Effector memory CD4-positive, alpha-beta T cell (primary cell): ENCODE results near the gene NEU4.
"Not testable (repeated sequence)": the region's sequence is repeated elsewhere in the genome, so short reads cannot be mapped to it uniquely, and the experiment has no call there.

Source experiments
- DNase-seq, 3 donors: peaks; one replicate each; pipeline ENCODE4 v3.0.0-alpha.2; 2020
- H3K27ac ChIP-seq: 2 replicates; pipeline ENCODE4 v1.7.0; 2013; ENCODE audit warnings: mild to moderate bottlenecking, low read length, moderate library complexity; ENCODE audit not compliant: insufficient read depth, poor library complexity, severe bottlenecking
- H3K27me3 ChIP-seq: replicated peaks from 2 replicates; pipeline ENCODE4 v1.7.0; 2013; ENCODE audit warnings: mild to moderate bottlenecking, low read length; ENCODE audit not compliant: insufficient read depth, control insufficient read depth, poor library complexity, severe bottlenecking
- H3K36me3 ChIP-seq: 2 replicates; pipeline ENCODE4 v1.7.0; 2013; ENCODE audit warnings: mild to moderate bottlenecking, low read length, moderate library complexity; ENCODE audit not compliant: control insufficient read depth, insufficient read depth
- H3K4me1 ChIP-seq: 2 replicates; pipeline ENCODE4 v1.7.0; 2013; ENCODE audit warnings: low read length, mild to moderate bottlenecking; ENCODE audit not compliant: control insufficient read depth, insufficient read depth, poor library complexity, severe bottlenecking
- H3K4me3 ChIP-seq: 2 replicates; pipeline ENCODE4 v1.7.0; 2013; ENCODE audit warnings: low read length, low read depth, mild to moderate bottlenecking; ENCODE audit not compliant: insufficient read depth, poor library complexity, severe bottlenecking
- H3K9me3 ChIP-seq: 2 replicates; pipeline ENCODE4 v1.7.0; 2013; ENCODE audit warnings: mild to moderate bottlenecking, low read length, moderate library complexity; ENCODE audit not compliant: control insufficient read depth

The NEU4 gene

GRCh38 chr2:241816431-241817121 is 7.6 kb downstream of the NEU4 start:
- Histone ChIP-seq H3K27me3 (no peaks in the 10 kb centered on the region), H3K4me3 (no peak overlapping the region), H3K27ac (no peak overlapping the region), H3K4me1 (peaks cover 20% of the 10 kb centered on the region), H3K9me3 (no peaks in the 10 kb centered on the region), H3K36me3 (no peaks in the 10 kb centered on the region)
- no peak for DNase-seq

DNA sequence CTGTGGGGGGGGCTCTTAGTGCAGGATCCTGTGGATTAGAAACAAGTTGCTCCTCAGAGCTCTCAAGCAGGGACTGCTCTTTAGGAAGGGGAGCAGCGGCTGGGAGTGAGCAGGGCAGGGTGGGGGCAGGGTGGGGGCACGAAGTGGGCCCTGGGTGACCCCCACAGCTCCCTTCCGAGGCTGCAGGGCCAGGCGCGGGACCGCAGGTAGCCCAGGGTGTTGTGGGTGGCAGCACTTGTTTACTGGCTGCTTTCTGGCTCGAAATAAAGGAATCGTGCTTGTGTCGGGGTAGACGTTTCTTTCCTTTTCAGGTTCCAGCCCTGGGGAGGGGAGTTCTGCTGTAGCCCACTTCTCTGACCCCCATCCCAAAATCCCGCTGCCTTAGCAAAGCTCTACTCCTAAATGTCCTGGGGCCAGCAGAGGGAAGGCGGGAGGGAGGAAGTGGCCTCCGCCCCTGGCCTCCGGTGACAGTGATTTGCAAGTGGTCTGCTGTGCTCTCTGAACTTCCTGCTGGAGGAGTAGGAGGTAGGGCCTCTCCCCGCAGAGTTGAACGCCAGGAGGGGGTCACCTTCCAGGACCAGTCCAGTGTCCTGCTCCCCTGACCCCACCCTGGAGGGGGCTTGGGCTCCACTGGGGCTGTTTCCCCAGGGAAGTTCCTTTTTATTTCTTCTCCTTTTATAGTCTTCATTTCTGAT is 8.3 kb downstream of the NEU4 start:
- H3K4me3 ChIP-seq = no peak overlapping the region
- H3K27ac ChIP-seq = no peak overlapping the region
- no peaks in the 10 kb centered on the region for H3K36me3 ChIP-seq
- H3K9me3 ChIP-seq = no peaks in the 10 kb centered on the region
- H3K27me3 ChIP-seq = no peaks in the 10 kb centered on the region
- H3K4me1 ChIP-seq = peaks cover 21% of the 10 kb centered on the region
- no peak for DNase-seq

DNA sequence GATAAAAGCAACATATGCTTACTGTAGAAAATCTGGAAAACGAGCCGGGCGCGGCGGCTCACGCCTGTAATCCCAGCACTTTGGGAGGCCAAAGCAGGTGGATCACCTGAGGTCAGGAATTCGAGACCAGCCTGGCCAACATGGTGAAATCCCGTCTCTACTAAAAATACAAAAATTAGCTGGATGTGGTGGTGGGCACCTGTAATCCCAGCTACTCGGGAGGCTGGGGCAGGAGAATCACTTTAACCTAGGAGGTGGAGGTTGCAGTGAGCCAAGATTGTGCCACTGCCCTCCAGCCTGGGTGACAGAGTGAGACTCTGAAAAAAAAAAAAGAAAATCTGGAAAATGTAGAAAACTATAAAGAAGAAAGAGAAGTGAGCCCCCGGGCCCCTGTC is 8.8 kb downstream of the NEU4 start:
- H3K4me1 ChIP-seq = peaks cover 21% of the 10 kb centered on the region
- DNase-seq, H3K27ac ChIP-seq, H3K4me3 ChIP-seq, H3K27me3 ChIP-seq, H3K9me3 ChIP-seq, H3K36me3 ChIP-seq: not testable (repeated sequence)

DNA sequence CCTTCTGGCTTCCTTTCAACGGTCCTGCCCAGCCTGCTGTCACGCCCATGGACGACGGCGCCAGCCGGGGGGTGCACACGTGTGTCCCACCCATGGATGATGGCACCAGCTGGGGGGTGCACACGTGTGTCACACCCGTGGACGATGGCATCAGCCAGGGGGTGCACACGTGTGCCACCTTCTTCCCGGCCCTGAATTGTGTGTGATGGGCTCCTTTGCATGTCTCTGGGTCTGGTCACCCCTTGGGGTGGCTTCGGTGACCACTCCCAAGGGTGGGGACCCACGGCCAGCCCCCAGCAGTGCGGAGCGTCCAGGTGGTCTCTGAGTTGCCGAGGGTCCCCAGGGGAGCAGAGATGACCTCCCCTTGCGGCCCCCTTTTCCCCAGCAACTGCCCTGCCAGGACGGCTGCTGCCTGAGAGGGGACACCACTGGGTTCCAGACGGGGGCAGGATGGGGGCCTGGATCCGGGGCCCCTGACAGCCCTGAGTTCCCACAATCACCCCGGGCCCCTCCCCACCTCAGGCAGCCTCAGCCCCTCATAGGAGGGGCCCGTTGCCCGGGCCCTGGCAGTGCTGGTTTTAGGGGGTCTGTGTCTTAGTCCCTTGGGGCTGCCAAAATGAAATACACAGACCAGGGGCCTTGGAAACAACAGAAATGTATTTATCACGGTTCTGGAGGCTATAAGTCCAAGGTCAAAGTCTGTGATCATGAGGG is 9.4 kb downstream of the NEU4 start:
- Histone ChIP-seq H3K4me1 (peaks cover 20% of the 10 kb centered on the region), H3K36me3 (no peaks in the 10 kb centered on the region), H3K9me3 (no peaks in the 10 kb centered on the region), H3K27me3 (no peaks in the 10 kb centered on the region), H3K27ac (no peak overlapping the region), H3K4me3 (no peak overlapping the region)
- no peak for DNase-seq

- DNase-seq = no peak
- Histone ChIP-seq H3K27ac (no peak overlapping the region), H3K9me3 (no peaks in the 10 kb centered on the region), H3K36me3 (no peaks in the 10 kb centered on the region), H3K27me3 (no peaks in the 10 kb centered on the region), H3K4me3 (no peak overlapping the region), H3K4me1 (peaks cover 17% of the 10 kb centered on the region)
These were observed 9.9 kb downstream of the NEU4 start for GRCh38 chr2:241818943-241819270.

- H3K27me3 ChIP-seq, H3K9me3 ChIP-seq, DNase-seq, H3K4me3 ChIP-seq, H3K36me3 ChIP-seq, H3K27ac ChIP-seq: not testable (repeated sequence)
- peaks cover 13% of the 10 kb centered on the region for H3K4me1 ChIP-seq
These were observed 11.1 kb downstream of the NEU4 start for GRCh38 chr2:241819947-241820624.

DNA sequence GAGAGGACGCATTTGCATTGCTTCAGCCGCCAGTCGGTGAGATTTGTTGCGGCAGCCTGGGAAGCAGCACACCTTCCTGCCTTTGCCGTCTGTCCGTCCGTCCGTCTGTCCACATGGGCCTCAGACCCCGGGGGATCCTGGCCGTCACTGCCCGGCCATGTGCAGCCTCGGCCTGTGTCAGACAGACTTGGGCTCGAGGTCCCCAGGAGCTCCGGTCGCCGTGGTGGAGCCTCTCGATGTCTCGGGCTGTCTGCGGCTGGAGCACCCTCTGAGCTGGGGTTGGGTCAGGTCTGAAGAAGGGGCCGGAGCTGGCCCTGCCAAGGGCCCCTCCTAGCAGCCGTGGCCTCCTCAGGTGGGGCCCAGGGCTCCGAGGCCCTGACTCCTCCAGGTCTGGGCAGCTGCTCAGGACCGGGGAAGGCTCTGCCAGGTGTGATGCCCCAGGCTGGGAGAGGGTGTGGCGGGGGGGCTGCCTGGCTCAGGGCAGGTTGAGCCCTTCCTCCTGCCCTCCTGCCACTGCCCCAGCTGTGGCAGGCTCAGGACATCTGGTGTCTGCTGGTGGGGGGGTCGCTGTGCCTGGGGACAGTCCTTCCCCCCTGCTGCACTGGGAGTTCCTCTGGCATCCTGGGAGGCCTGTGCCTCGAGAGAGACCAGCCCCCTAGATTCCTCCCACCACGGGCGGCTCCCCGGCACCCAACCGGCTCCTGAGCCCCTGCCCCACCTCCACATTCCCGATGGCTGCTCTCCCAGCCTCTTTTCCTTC is 11.8 kb downstream of the NEU4 start:
- Histone ChIP-seq H3K4me3 (no peak overlapping the region), H3K27me3 (no peaks in the 10 kb centered on the region), H3K9me3 (no peaks in the 10 kb centered on the region), H3K36me3 (no peaks in the 10 kb centered on the region), H3K4me1 (peaks cover 13% of the 10 kb centered on the region), H3K27ac (no peak overlapping the region)
- no peak for DNase-seq

GRCh38 chr2:241821460-241822263 is 12.7 kb downstream of the NEU4 start:
- Histone ChIP-seq H3K36me3 (no peaks in the 10 kb centered on the region), H3K27ac (no peak overlapping the region), H3K4me1 (peaks cover 13% of the 10 kb centered on the region), H3K9me3 (no peaks in the 10 kb centered on the region), H3K27me3 (no peaks in the 10 kb centered on the region), H3K4me3 (no peak overlapping the region)
- no peak for DNase-seq

GRCh38 chr2:241822264-241822623 is 13.3 kb downstream of the NEU4 start:
- Histone ChIP-seq H3K4me1 (peaks cover 12% of the 10 kb centered on the region), H3K27me3 (no peaks in the 10 kb centered on the region), H3K9me3 (no peaks in the 10 kb centered on the region), H3K36me3 (no peaks in the 10 kb centered on the region), H3K4me3 (no peak overlapping the region), H3K27ac (no peak overlapping the region)
- DNase-seq = no peak
